Measurements from ENCODE around the gene RPN1. TPM values are rescaled to one million over a fixed set of nuclear protein-coding genes. Genes with fewer than 3 reads are reported as not detected.

The RPN1 gene
- total RNA-seq, 1 donor from 2014 or later, result 149 TPM

DNA sequence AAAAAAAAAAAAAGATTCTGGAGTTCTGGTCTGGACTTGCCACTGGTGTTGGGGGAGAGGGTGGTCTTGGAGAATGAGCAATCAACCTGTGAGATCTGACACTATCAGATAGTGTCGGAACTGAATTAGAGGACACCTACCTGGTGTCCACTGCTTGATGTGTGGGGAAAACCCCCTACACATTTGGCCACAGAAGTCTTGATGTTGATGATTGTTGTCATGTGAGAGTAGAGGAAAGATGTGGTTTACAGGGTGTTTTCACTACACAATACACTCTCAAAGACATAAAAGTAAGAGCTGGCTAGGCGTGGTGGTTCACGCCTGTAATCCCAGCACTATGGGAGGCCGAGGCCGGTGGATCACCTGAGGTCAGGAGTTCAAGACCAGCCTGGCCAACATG lies 38.4 kb upstream of the RPN1 start:
- intact Hi-C loops (cut with DNase I), result no loop called here
- Histone ChIP-seq H3K36me3 (no peaks in the 10 kb centered on the region), H3K9me3 (no peaks in the 10 kb centered on the region), H3K27ac (no peak overlapping the region), H3K27me3 (no peaks in the 10 kb centered on the region), H3K4me3 (no peak overlapping the region), H3K4me1 (no peaks in the 10 kb centered on the region)
- no peak for DNase-seq (ENCODE audit: extremely low spot score in 2 of 2)
- TF ChIP-seq, protein P1, sequence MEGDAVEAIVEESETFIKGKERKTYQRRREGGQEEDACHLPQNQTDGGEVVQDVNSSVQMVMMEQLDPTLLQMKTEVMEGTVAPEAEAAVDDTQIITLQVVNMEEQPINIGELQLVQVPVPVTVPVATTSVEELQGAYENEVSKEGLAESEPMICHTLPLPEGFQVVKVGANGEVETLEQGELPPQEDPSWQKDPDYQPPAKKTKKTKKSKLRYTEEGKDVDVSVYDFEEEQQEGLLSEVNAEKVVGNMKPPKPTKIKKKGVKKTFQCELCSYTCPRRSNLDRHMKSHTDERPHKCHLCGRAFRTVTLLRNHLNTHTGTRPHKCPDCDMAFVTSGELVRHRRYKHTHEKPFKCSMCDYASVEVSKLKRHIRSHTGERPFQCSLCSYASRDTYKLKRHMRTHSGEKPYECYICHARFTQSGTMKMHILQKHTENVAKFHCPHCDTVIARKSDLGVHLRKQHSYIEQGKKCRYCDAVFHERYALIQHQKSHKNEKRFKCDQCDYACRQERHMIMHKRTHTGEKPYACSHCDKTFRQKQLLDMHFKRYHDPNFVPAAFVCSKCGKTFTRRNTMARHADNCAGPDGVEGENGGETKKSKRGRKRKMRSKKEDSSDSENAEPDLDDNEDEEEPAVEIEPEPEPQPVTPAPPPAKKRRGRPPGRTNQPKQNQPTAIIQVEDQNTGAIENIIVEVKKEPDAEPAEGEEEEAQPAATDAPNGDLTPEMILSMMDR (IDR thresholded peaks at IDR 0.05), result no peak
- TF ChIP-seq POLR2AphosphoS5 (IDR thresholded peaks at IDR 0.05; ENCODE audit: insufficient read depth in 1 of 2, low read depth in 1 of 2) (no peak), POLR2A (IDR thresholded peaks at IDR 0.05) (no peak)

DNA sequence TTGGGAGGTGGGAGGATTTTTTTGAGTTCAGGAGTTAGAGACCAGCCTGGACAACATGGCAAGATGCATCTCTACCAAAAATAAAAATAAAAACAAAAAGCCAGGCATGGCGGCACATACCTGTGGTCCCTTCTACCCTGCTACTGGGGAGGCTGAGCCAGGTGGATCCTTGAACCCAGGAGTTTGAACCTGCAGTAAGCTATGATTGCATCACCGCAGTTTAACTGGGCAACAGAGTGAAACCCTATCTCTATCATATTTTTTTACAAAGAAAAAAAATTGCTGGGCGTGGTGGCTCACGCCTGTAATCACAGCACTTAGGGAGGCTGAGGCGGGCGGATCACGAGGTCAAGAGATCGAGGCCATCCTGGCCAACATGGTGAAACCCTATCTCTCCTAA lies 35.8 kb upstream of the RPN1 start:
- Histone ChIP-seq H3K4me3 (no peak overlapping the region), H3K27me3 (no peaks in the 10 kb centered on the region), H3K4me1 (no peaks in the 10 kb centered on the region), H3K9me3 (no peaks in the 10 kb centered on the region), H3K27ac (no peak overlapping the region), H3K36me3 (no peaks in the 10 kb centered on the region)
- intact Hi-C loops (cut with DNase I), result no loop called here
- DNase-seq (ENCODE audit: extremely low spot score in 2 of 2), result no peak
- TF ChIP-seq POLR2A (IDR thresholded peaks at IDR 0.05) (no peak), POLR2AphosphoS5 (IDR thresholded peaks at IDR 0.05; ENCODE audit: insufficient read depth in 1 of 2, low read depth in 1 of 2) (no peak)
- TF ChIP-seq, protein P1 (IDR thresholded peaks at IDR 0.05), result no peak

DNA sequence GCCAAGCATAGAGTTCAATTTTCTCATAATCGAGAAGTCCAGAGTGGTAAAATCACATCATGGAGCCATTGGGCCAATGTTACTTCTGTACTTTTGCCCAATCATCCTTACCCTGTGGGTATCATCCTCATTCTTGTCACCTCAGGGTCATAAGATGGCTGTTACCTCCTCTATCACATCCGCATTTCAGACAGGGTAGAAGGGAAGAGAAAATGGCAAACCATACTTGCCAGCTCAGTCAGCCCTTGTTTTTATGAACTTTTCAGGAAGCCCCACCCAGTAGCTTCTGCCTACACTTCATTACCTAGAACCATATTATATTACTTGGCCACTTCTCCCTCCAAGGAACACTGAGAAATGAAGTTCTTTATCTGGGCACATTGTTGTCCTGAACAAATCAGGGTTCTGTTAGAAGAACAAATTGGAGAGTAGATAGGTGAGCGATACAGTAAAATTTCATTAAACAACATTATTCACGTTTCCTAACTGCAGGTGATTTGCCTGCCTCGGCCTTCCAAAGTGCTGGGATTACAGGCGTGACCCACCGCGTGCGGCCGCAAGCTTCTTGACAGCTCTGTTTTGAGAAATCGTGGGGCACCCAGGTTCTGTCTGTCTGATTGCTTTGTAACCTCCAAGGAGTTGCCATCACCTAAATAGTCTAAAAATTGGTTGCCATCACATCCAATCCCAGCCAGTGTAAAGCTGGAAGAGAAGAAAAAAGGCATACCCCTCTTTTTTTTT lies 34.5 kb upstream of the RPN1 start:
- H3K27me3 ChIP-seq, result no peaks in the 10 kb centered on the region
- no peak overlapping the region for H3K27ac ChIP-seq
- TF ChIP-seq, protein P1 (IDR thresholded peaks at IDR 0.05), result no peak
- TF ChIP-seq POLR2A (IDR thresholded peaks at IDR 0.05), result no peak
- TF ChIP-seq POLR2AphosphoS5 (IDR thresholded peaks at IDR 0.05; ENCODE audit: insufficient read depth in 1 of 2, low read depth in 1 of 2), result no peak
- H3K36me3 ChIP-seq, result no peaks in the 10 kb centered on the region
- no peak overlapping the region for H3K4me3 ChIP-seq
- DNase-seq (ENCODE audit: extremely low spot score in 2 of 2), result no peak
- intact Hi-C loops (cut with DNase I), result no loop called here
- H3K4me1 ChIP-seq, result no peaks in the 10 kb centered on the region
- H3K9me3 ChIP-seq, result no peaks in the 10 kb centered on the region

DNA sequence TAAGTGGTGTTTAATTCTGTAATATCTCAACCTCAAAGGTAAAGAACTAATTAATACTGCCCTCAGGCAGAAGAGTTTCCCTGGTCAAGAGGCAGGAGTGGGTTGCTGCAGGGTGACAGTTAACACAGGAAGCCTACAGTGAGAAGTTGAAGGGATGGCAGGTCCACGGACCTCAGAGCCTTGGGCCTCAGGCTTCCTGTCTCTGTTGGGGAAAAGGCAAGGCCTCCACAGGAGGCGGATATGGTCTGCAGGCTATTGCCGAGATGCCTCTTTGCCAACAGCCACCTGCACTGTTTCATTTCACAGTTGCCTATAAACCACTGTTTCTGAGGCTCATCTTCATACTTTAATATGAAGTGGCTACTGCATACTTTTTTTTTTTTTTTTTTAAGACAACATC lies 33.3 kb upstream of the RPN1 start:
- Histone ChIP-seq H3K4me1 (no peaks in the 10 kb centered on the region), H3K27ac (no peak overlapping the region), H3K36me3 (no peaks in the 10 kb centered on the region), H3K27me3 (no peaks in the 10 kb centered on the region), H3K9me3 (no peaks in the 10 kb centered on the region), H3K4me3 (no peak overlapping the region)
- TF ChIP-seq POLR2AphosphoS5 (IDR thresholded peaks at IDR 0.05; ENCODE audit: insufficient read depth in 1 of 2, low read depth in 1 of 2) (no peak), POLR2A (IDR thresholded peaks at IDR 0.05) (no peak)
- TF ChIP-seq, protein P1 (IDR thresholded peaks at IDR 0.05), result no peak
- DNase-seq (ENCODE audit: extremely low spot score in 2 of 2), result no peak
- intact Hi-C loops (cut with DNase I), result no loop called here

DNA sequence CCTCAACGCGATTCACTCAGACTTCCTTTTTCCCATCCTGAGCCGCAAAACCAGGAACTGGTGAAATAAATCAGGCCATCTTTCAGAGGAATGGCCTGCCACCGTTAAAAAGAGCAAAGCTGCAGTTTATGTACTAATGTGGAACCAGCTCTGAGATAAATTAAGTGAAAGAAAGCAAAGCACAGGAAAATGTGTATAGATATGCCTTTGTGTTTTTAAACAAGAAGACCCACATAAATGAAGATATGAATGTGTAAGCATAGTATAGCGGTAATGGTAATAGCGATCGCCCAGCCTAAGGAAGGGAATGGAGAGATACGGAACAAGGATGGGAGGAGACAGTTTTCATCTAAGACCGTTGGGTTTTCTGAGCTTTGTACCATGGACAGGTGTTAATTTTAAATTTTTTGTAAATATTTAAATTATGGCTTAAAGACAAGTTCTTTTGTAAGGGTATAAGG lies 30.8 kb upstream of the RPN1 start:
- DNase-seq (ENCODE audit: extremely low spot score in 2 of 2), result no peak
- no peaks in the 10 kb centered on the region for H3K27me3 ChIP-seq
- no peaks in the 10 kb centered on the region for H3K4me1 ChIP-seq
- peak overlapping the region; percentile 96 for H3K27ac ChIP-seq
- no peaks in the 10 kb centered on the region for H3K9me3 ChIP-seq
- TF ChIP-seq POLR2A (IDR thresholded peaks at IDR 0.05) (no peak), POLR2AphosphoS5 (IDR thresholded peaks at IDR 0.05; ENCODE audit: insufficient read depth in 1 of 2, low read depth in 1 of 2) (no peak)
- TF ChIP-seq, protein P1 (IDR thresholded peaks at IDR 0.05), result no peak
- intact Hi-C loops (cut with DNase I), result no loop called here
- peak overlapping the region; percentile 61 to 64 for H3K4me3 ChIP-seq
- no peaks in the 10 kb centered on the region for H3K36me3 ChIP-seq

Data from vagina (tissue), 2 donors.